Retina (tissue), 1 donor: Measurements from ENCODE around the gene DLGAP1.
A peak's percentile ranks its signal among the peaks of the same experiment; 100 is the strongest.

Experiments
- DNase-seq: peaks from one replicate; pipeline ENCODE4 v3.0.0-alpha.2; 2016

Gene DLGAP1

GRCh38 chr18:3649633-3650426 is 805.3 kb downstream of the DLGAP1 start:
- DNase-seq: no peak

- no peak for DNase-seq
Measured at GRCh38 chr18:3649135-3649632, 805.9 kb downstream of the DLGAP1 start.

GRCh38 chr18:3648641-3649040 is 806.5 kb downstream of the DLGAP1 start:
- DNase-seq: no peak

GRCh38 chr18:3648200-3648599 is 806.9 kb downstream of the DLGAP1 start:
- DNase-seq: no peak

GRCh38 chr18:3647636-3648035 is 807.5 kb downstream of the DLGAP1 start:
- DNase-seq: no peak

GRCh38 chr18:3645384-3646156 is 809.5 kb downstream of the DLGAP1 start:
- DNase-seq: no peak

GRCh38 chr18:3634250-3634939 is 820.7 kb downstream of the DLGAP1 start:
- DNase-seq: no peak

GRCh38 chr18:3631887-3632286 is 823.2 kb downstream of the DLGAP1 start:
- no peak for DNase-seq

- no peak for DNase-seq
Measured at GRCh38 chr18:3626929-3627458, 828.1 kb downstream of the DLGAP1 start.

- no peak for DNase-seq
Measured at GRCh38 chr18:3625742-3626091, 829.4 kb downstream of the DLGAP1 start.

GRCh38 chr18:3624935-3625741 is 830.0 kb downstream of the DLGAP1 start:
- peak; percentile 22 for DNase-seq

- DNase-seq: no peak
Measured at GRCh38 chr18:3624546-3624934, 830.6 kb downstream of the DLGAP1 start.

- DNase-seq: peak; percentile 92
Measured at GRCh38 chr18:3623769-3624545, 831.1 kb downstream of the DLGAP1 start.

- no peak for DNase-seq
Measured at GRCh38 chr18:3620146-3621119, 834.7 kb downstream of the DLGAP1 start.

- DNase-seq: no peak
Measured at GRCh38 chr18:3619746-3620145, 835.4 kb downstream of the DLGAP1 start.

- no peak for DNase-seq
Measured at GRCh38 chr18:3619222-3619621, 835.9 kb downstream of the DLGAP1 start.

GRCh38 chr18:3616744-3617143 is 838.4 kb downstream of the DLGAP1 start:
- DNase-seq: no peak

- DNase-seq: no peak
Measured at GRCh38 chr18:3616142-3616541, 839.0 kb downstream of the DLGAP1 start.

GRCh38 chr18:3615374-3615985 is 839.6 kb downstream of the DLGAP1 start:
- no peak for DNase-seq

GRCh38 chr18:3612315-3612714 is 842.8 kb downstream of the DLGAP1 start:
- peak; percentile 10 for DNase-seq
